ENCODE data around the gene OR10H5.

OR10H5 gene

DNA sequence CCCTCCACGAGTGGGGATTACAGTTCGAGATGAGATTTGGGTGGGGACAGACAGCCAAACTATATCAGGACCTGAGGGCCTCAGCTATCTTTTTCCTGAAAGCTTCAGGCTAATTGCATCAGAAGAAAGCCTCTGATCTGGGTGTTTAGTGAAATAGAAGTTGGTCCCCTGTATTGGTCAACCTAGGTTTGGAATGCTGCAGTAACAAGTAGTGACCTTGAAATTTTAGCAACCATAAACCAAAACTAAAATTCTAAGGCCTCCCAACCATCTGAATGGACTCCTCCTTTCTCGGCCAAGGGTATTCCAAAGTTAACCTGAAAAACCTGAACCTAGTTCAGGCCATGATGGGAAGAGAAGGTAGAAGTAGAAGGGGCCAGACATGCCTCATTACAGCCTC is 62.9 kb downstream of the OR10H5 start:
- DNase-seq, result no peak

Data from fibroblast of upper back skin (primary cell).